CD8-positive, alpha-beta memory T cell (primary cell): ENCODE data around the gene AXIN2. TPM values are rescaled to one million over a fixed set of nuclear protein-coding genes. Genes with fewer than 3 reads are reported as not detected.

Experiments used
- CTCF ChIA-PET: fragments of 350-600 bp; sonication (Branson Sonifier 250); formaldehyde crosslinking; loops from one replicate; lab custom pipeline; 2021; ENCODE audit warnings: antibody characterized with exemption; lab: Charles Lee
- POLR2A ChIA-PET: fragments of 350-600 bp; sonication (Branson Sonifier 250); formaldehyde crosslinking; loops from one replicate; lab custom pipeline; 2021; ENCODE audit warnings: antibody characterized with exemption; lab: Charles Lee
- DNase-seq, 5 donors: peaks; one replicate each; pipeline versions ENCODE4 v3.0.0 to v3.0.0-alpha.2; 2020 to 2022; ENCODE audit warnings: mixed read lengths in 1 of 5
- H3K27ac ChIP-seq: one replicate; pipeline ENCODE4 v1.7.0; 2013; ENCODE audit warnings: low read depth, mild to moderate bottlenecking, low read length, moderate library complexity
- H3K27me3 ChIP-seq: 2 replicates; pipeline ENCODE4 v1.7.0; 2013; ENCODE audit warnings: low read length, mild to moderate bottlenecking; ENCODE audit not compliant: insufficient read depth, poor library complexity, severe bottlenecking
- H3K36me3 ChIP-seq: 2 replicates; pipeline ENCODE4 v1.7.0; 2013; ENCODE audit warnings: mild to moderate bottlenecking, low read length, moderate library complexity; ENCODE audit not compliant: insufficient read depth
- H3K4me1 ChIP-seq: 2 replicates; pipeline ENCODE4 v1.7.0; 2013; ENCODE audit warnings: mild to moderate bottlenecking, low read length, moderate library complexity; ENCODE audit not compliant: insufficient read depth
- H3K4me3 ChIP-seq: 2 replicates; pipeline ENCODE4 v1.7.0; 2013; ENCODE audit warnings: mild to moderate bottlenecking, low read length
- H3K9me3 ChIP-seq: 2 replicates; pipeline ENCODE4 v1.7.0; 2013; ENCODE audit warnings: mild to moderate bottlenecking, low read length
- H3K27ac Mint-ChIP-seq, 8 donors: one replicate each; pipeline ENCODE4 v1.8.0; 2020 to 2021; ENCODE audit warnings: mixed read lengths in 8 of 8, mild to moderate bottlenecking in 6 of 8, inconsistent platforms in 3 of 8, moderate library complexity in 3 of 8
- H3K27me3 Mint-ChIP-seq, 2 donors: one replicate each; pipeline ENCODE4 v1.8.0; 2020 to 2021; ENCODE audit warnings: mixed read lengths in 2 of 2, mild to moderate bottlenecking in 1 of 2, moderate library complexity in 1 of 2
- H3K36me3 Mint-ChIP-seq, 3 donors: one replicate each; pipeline ENCODE4 v1.8.0; 2020 to 2021; ENCODE audit warnings: mixed read lengths in 3 of 3, inconsistent platforms in 1 of 3, mild to moderate bottlenecking in 1 of 3
- H3K4me1 Mint-ChIP-seq, 3 donors: one replicate each; pipeline ENCODE4 v1.8.0; 2020 to 2021; ENCODE audit warnings: mixed read lengths in 3 of 3, inconsistent platforms in 1 of 3, mild to moderate bottlenecking in 1 of 3
- H3K4me3 Mint-ChIP-seq, 7 donors: one replicate each; pipeline ENCODE4 v1.8.0; 2020 to 2021; ENCODE audit warnings: mixed read lengths in 7 of 7, mild to moderate bottlenecking in 6 of 7, moderate library complexity in 4 of 7, inconsistent platforms in 2 of 7
- H3K9me3 Mint-ChIP-seq, 5 donors: one replicate each; pipeline ENCODE4 v1.8.0; 2020 to 2022; ENCODE audit warnings: mixed read lengths in 5 of 5, mild to moderate bottlenecking in 3 of 5, moderate library complexity in 2 of 5, inconsistent platforms in 1 of 5
- polyA plus RNA-seq: library from polyadenylated mRNA; unstranded; fragments of 300-500 nt; fragmentation: Illumina TruSeq; gene quantifications from one replicate; pipeline ENCODE4 v1.2.3, GENCODE V29; 2021
- total RNA-seq, 2 experiments: library from RNA; stranded (reverse); gene quantifications; one replicate each; pipeline ENCODE4 v1.2.3, GENCODE V29; 2021

Gene AXIN2
- total and polyA plus RNA-seq, 3 experiments from 2014 or later: 3.6 to 3.8 (median 3.8) TPM

- Mint-ChIP-seq H3K9me3 (no peaks in the 10 kb centered on the region), H3K27me3 (peaks cover 0 to 6% of the 10 kb centered on the region in 2 donors), H3K36me3 (peaks cover 0 to 15% (median 8%) of the 10 kb centered on the region in 3 donors), H3K4me1 (peaks cover 11 to 29% (median 28%) of the 10 kb centered on the region in 3 donors), H3K4me3 (no peak overlapping the region), H3K27ac (peak overlapping the region in 3 of 8 donors; percentile 10 to 61 (median 33))
- H3K27me3 ChIP-seq: no peaks in the 10 kb centered on the region
- POLR2A ChIA-PET: no interaction called here
- peaks cover 20% of the 10 kb centered on the region for H3K4me1 ChIP-seq
- no peak overlapping the region for H3K27ac ChIP-seq
- peak overlapping the region; percentile 78 for H3K4me3 ChIP-seq
- H3K36me3 ChIP-seq: no peaks in the 10 kb centered on the region
- CTCF ChIA-PET: interaction anchor here (0.5 to 2.5 kb wide), 9 partner anchors 9 to 263 kb away, joined by 3 to 9 read pairs (median 3); no protein-coding TSS in a partner anchor
- no peaks in the 10 kb centered on the region for H3K9me3 ChIP-seq
- DNase-seq: peak; percentile 76 to 90 (median 84)
These were observed 5.2 kb downstream of the AXIN2 start for GRCh38 chr17:65556014-65556909.

DNA sequence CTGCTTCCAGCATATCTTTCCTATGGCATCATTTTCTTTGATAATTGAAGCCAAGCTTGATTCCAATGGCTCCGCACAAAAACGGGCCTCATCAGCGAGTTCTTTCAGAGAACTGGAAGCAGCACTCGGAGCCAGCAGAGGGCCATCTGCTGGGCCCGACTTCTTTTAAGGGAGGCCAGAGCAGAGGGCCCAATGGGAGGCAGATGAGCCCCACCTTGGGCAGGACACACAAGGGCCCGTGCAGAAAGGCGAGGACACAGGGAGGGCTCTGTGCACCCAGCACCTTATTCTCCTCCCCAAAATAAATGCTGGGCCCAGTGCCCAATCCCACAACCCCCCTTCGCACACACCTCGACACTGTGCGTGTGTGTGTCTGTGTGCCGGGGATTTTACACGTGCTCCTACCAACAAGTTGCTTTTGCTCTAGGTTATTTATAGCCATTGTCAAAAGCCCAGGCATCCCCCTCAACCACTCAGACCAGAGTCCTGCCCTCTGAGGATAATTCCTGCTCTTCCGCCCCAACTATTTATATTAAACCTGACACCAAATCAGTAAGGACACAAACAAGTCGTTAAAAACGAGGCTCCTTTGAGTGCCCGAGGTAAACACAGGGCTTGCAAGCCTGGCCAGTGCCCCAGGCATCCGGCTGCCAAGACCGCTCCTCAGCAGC is 6.8 kb downstream of the AXIN2 start:
- peaks cover 0 to 6% of the 10 kb centered on the region in 2 donors for H3K27me3 Mint-ChIP-seq
- Histone ChIP-seq H3K4me1 (peaks cover 36% of the 10 kb centered on the region), H3K27ac (no peak overlapping the region), H3K36me3 (no peaks in the 10 kb centered on the region), H3K27me3 (no peaks in the 10 kb centered on the region), H3K4me3 (peak overlapping the region; percentile 13), H3K9me3 (no peaks in the 10 kb centered on the region)
- H3K36me3 Mint-ChIP-seq: peaks cover 0 to 25% (median 8%) of the 10 kb centered on the region in 3 donors
- DNase-seq: no peak
- H3K27ac Mint-ChIP-seq: peak overlapping the region in 1 of 8 donors; percentile 26
- ChIA-PET POLR2A (no interaction called here), CTCF (interaction anchor here (1.6 kb wide), 1 partner anchor 98 kb away, joined by 4 read pairs; no protein-coding TSS in a partner anchor)
- no peaks in the 10 kb centered on the region for H3K9me3 Mint-ChIP-seq
- peak overlapping the region in 1 of 7 donors; percentile 40 for H3K4me3 Mint-ChIP-seq
- peaks cover 23 to 39% (median 34%) of the 10 kb centered on the region in 3 donors for H3K4me1 Mint-ChIP-seq

GRCh38 chr17:65553646-65554552 is 7.5 kb downstream of the AXIN2 start:
- Histone ChIP-seq H3K36me3 (peaks cover 5% of the 10 kb centered on the region), H3K4me3 (peak overlapping the region; percentile 13), H3K27ac (no peak overlapping the region), H3K9me3 (no peaks in the 10 kb centered on the region), H3K27me3 (no peaks in the 10 kb centered on the region), H3K4me1 (peaks cover 37% of the 10 kb centered on the region)
- DNase-seq: no peak
- Mint-ChIP-seq H3K4me3 (peak overlapping the region in 5 of 7 donors; percentile 19 to 56 (median 40)), H3K4me1 (peaks cover 30 to 41% (median 31%) of the 10 kb centered on the region in 3 donors), H3K27me3 (no peaks in the 10 kb centered on the region), H3K36me3 (peaks cover 5 to 30% (median 15%) of the 10 kb centered on the region in 3 donors), H3K9me3 (no peaks in the 10 kb centered on the region), H3K27ac (peak overlapping the region in 4 of 8 donors; percentile 20 to 69 (median 29))
- ChIA-PET CTCF (no interaction called here), POLR2A (no interaction called here)

DNA sequence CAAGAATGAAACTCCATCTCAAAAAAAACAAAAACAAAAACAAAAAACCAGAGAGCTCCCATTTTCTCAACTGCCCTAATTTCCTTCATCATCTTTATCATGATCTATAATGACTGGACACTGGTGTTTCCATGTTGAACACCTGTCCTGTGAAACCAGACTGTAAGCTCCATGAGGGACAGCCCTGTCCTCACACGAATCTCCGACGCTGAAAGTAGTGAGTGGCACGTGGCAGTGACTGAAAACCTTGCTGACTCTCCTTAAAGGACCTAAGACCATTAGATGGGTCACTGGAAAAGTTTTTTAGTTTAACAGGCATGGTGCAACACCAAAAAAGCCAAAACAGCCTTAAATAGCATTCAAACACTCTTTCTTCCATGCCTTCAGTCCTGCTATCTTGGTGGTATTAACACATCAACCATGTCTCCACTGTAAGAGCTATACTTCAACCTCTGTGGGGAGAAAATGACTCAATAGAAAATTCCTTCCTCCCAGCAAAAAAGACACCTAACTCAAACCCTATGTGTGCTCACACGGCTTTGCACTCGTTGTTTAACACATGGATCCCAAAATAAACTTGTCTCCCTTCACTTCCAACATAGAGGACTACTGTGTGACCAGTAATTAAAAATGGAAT is 8.3 kb downstream of the AXIN2 start:
- H3K27me3 Mint-ChIP-seq: no peaks in the 10 kb centered on the region
- H3K27ac Mint-ChIP-seq: peak overlapping the region in 1 of 8 donors; percentile 56

DNA sequence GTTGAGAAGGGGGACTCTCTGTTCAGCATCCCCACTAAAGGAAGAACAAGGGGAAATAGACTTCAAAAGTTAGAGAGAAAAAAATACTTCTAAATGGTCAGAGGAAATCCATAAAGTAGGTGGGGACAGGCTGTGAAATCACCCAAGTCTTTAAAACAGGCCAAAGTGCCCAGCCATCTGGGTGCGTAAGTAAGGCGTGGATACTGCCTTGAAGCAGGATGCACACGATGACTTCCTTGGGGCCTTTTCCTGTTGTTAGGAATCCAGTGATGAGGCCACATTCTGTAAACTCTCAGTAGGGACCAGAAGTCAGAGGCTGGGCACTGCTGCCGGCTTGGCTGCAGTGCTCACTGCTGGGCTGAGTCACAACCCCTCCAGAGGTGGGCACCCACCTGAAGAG is 9.2 kb downstream of the AXIN2 start:
- POLR2A ChIA-PET: no interaction called here
- Histone ChIP-seq H3K9me3 (no peaks in the 10 kb centered on the region), H3K27me3 (no peaks in the 10 kb centered on the region), H3K27ac (no peak overlapping the region), H3K36me3 (peaks cover 5% of the 10 kb centered on the region), H3K4me1 (peaks cover 52% of the 10 kb centered on the region), H3K4me3 (no peak overlapping the region)
- Mint-ChIP-seq H3K27ac (peak overlapping the region in 1 of 8 donors; percentile 61), H3K27me3 (no peaks in the 10 kb centered on the region), H3K36me3 (peaks cover 14 to 46% (median 22%) of the 10 kb centered on the region in 3 donors), H3K9me3 (no peaks in the 10 kb centered on the region), H3K4me1 (peaks cover 32 to 52% (median 44%) of the 10 kb centered on the region in 3 donors), H3K4me3 (no peak overlapping the region)
- peak in 1 of 5 donors; percentile 7 for DNase-seq
- CTCF ChIA-PET: no interaction called here

More for the DNA sequence above, 8.3 kb downstream of the AXIN2 start:
- Mint-ChIP-seq H3K4me1 (peaks cover 28 to 46% (median 35%) of the 10 kb centered on the region in 3 donors), H3K9me3 (no peaks in the 10 kb centered on the region), H3K4me3 (peak overlapping the region in 3 of 7 donors; percentile 4 to 40 (median 33)), H3K36me3 (peaks cover 10 to 37% (median 18%) of the 10 kb centered on the region in 3 donors)
- no peak overlapping the region for H3K4me3 ChIP-seq
- H3K27me3 ChIP-seq: no peaks in the 10 kb centered on the region
- DNase-seq: no peak
- peaks cover 5% of the 10 kb centered on the region for H3K36me3 ChIP-seq
- ChIA-PET CTCF (no interaction called here), POLR2A (no interaction called here)
- no peak overlapping the region for H3K27ac ChIP-seq
- H3K9me3 ChIP-seq: no peaks in the 10 kb centered on the region
- peaks cover 44% of the 10 kb centered on the region for H3K4me1 ChIP-seq

- Mint-ChIP-seq H3K36me3 (peaks cover 14 to 52% (median 22%) of the 10 kb centered on the region in 3 donors), H3K9me3 (no peaks in the 10 kb centered on the region), H3K4me1 (peaks cover 34 to 57% (median 51%) of the 10 kb centered on the region in 3 donors), H3K27me3 (no peaks in the 10 kb centered on the region), H3K27ac (peak overlapping the region in 4 of 8 donors; percentile 2 to 61 (median 23)), H3K4me3 (no peak overlapping the region)
- Histone ChIP-seq H3K27ac (no peak overlapping the region), H3K27me3 (no peaks in the 10 kb centered on the region), H3K9me3 (no peaks in the 10 kb centered on the region), H3K4me3 (no peak overlapping the region), H3K4me1 (peaks cover 60% of the 10 kb centered on the region), H3K36me3 (peaks cover 5% of the 10 kb centered on the region)
- ChIA-PET POLR2A (no interaction called here), CTCF (interaction anchor here (1.9 kb wide), 1 partner anchor 12 kb away, joined by 7 read pairs; no protein-coding TSS in a partner anchor)
- peak in 1 of 5 donors; percentile 34 for DNase-seq
These were observed 10.0 kb downstream of the AXIN2 start for GRCh38 chr17:65551267-65552040.
